Ovary (tissue), 3 donors: ENCODE results near the gene SLC37A1.

Source experiments
- EP300 ChIP-seq: sonication (generic); formaldehyde crosslinking; IDR thresholded peaks from one replicate; pipeline ENCODE4 v1.6.1; 2017; ENCODE audit warnings: antibody characterized with exemption
- POLR2A ChIP-seq: fragments of 450-650 bp; IDR thresholded peaks from one replicate; pipeline ENCODE4 v1.6.1; 2017; ENCODE audit warnings: antibody characterized with exemption, mild to moderate bottlenecking, moderate library complexity
- TF ChIP-seq, protein P1 (sequence below), 3 donors: fragments of 450-650 bp in 2 of 3; fragments of 200-600 bp in 1 of 3; IDR thresholded peaks; one replicate each; pipeline versions ENCODE4 v1.5.1 to v1.8.0; 2016 to 2022; ENCODE audit warnings: antibody characterized with exemption in 3 of 3, mild to moderate bottlenecking in 1 of 3
- donor health status: DM: no; HTN: no; CAD: no.

DNA sequence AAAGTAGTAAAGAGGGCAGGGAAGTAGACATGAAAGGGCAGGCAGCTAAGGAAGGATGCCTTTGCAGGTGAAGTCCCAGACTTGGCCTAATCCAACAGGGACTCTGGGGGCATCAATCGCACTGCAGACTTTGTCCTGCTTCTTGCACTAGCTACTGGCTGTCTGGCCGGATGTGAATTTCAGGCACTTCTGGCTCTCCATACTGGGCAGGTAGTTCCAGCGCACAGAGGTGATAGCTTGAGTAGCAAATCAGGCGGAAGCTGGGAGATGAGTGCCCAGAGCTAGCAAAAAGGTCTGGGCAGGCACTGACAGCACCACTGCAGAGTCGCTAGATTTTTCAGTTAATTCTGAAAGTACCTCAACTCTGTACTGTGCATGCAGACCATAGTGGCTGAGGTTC lies 18.6 kb upstream of the SLC37A1 start:
- TF ChIP-seq, protein P1, sequence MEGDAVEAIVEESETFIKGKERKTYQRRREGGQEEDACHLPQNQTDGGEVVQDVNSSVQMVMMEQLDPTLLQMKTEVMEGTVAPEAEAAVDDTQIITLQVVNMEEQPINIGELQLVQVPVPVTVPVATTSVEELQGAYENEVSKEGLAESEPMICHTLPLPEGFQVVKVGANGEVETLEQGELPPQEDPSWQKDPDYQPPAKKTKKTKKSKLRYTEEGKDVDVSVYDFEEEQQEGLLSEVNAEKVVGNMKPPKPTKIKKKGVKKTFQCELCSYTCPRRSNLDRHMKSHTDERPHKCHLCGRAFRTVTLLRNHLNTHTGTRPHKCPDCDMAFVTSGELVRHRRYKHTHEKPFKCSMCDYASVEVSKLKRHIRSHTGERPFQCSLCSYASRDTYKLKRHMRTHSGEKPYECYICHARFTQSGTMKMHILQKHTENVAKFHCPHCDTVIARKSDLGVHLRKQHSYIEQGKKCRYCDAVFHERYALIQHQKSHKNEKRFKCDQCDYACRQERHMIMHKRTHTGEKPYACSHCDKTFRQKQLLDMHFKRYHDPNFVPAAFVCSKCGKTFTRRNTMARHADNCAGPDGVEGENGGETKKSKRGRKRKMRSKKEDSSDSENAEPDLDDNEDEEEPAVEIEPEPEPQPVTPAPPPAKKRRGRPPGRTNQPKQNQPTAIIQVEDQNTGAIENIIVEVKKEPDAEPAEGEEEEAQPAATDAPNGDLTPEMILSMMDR (IDR thresholded peaks at IDR 0.05): no peak
- no peak for TF ChIP-seq POLR2A
- TF ChIP-seq EP300: no peak
